ENCODE data around the gene TXNRD2. TPM values are rescaled to one million over a fixed set of nuclear protein-coding genes. Genes with fewer than 3 reads are reported as not detected.
A peak's percentile ranks its signal among the peaks of the same experiment; 100 is the strongest.

TXNRD2 gene
- total RNA-seq, 2 donors from 2014 or later, result 22.3 to 29.5 TPM

DNA sequence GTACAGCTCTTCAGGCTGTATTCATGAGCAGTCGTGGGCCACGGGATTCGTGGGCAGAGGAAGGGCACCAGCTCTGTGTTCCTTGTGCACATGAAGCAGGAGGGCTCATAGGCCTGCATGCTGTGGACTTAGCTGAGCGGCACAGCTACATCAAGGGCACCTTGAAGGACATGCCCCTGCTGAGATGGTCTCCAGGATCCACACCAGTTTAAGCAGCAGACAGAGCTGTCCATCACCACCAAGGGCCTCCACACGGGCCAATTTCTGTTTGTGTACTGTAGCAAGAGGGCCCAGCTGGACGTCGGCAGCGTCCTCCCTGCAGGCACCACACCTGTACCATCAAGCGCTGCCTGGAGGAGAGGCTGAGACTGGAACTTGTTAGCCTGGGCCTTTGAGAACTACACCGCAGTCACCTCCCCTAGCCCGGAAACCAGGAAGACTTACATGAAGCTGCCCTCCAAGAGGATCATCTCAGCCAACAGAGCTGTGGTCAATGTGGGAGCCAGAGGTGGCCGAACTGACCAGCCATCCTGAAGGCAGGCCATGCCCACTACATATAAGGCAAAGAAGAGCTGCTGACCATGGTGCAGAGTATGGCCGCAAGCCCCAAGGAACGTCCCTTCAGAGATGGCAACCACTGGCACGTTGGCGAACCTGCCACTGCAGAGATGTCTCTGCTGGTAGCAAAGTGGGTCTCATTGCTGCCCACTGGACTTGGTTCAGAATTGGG is 54.2 kb downstream of the TXNRD2 start:
- TF ChIP-seq, protein P1, sequence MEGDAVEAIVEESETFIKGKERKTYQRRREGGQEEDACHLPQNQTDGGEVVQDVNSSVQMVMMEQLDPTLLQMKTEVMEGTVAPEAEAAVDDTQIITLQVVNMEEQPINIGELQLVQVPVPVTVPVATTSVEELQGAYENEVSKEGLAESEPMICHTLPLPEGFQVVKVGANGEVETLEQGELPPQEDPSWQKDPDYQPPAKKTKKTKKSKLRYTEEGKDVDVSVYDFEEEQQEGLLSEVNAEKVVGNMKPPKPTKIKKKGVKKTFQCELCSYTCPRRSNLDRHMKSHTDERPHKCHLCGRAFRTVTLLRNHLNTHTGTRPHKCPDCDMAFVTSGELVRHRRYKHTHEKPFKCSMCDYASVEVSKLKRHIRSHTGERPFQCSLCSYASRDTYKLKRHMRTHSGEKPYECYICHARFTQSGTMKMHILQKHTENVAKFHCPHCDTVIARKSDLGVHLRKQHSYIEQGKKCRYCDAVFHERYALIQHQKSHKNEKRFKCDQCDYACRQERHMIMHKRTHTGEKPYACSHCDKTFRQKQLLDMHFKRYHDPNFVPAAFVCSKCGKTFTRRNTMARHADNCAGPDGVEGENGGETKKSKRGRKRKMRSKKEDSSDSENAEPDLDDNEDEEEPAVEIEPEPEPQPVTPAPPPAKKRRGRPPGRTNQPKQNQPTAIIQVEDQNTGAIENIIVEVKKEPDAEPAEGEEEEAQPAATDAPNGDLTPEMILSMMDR (IDR thresholded peaks at IDR 0.05), result no peak
- Histone ChIP-seq H3K27ac (no peak overlapping the region), H3K9ac (ENCODE audit: low read depth in 2 of 2, low read length in 2 of 2) (no peak overlapping the region), H3K9me3 (no peaks in the 10 kb centered on the region), H3K27me3 (no peaks in the 10 kb centered on the region), H3K4me1 (no peaks in the 10 kb centered on the region), H3K4me3 (no peak overlapping the region), H3K36me3 (no peaks in the 10 kb centered on the region)
- no peak for DNase-seq
- intact Hi-C loops (cut with DNase I), result no loop called here

DNA sequence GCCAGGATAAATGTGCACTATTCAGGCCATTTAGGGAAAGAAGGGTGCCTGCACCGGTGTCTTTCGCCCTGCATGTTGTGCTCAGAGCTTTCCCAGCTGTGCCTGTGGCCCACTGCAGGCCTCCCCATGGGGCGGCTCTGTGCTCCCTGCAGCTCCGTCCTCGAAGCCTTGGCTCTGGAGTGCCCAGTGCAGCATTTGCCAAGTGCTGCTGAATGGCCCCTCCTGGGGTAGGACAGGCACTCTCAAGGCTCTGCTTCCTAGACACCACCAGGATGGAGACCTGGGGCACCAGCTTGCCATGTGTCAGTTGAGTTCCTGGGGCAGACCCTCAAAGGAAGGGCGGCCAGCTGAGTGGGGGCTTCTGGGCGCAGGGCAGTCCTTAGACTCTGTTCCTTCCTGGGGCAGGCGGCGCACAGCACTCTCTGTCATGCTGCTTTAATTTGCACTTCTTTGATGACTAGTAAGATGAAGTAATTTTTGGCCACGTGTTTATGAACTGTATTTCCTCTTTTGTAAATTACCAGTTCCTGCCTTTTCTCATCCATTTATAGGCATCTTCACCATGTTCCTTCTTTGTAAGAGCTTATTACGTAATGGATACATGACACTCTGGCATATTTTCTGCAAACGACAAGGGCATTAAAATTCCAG is 54.9 kb downstream of the TXNRD2 start:
- no peaks in the 10 kb centered on the region for H3K4me1 ChIP-seq
- H3K36me3 ChIP-seq, result no peaks in the 10 kb centered on the region
- no peak overlapping the region for H3K4me3 ChIP-seq
- DNase-seq, result no peak
- H3K9ac ChIP-seq (ENCODE audit: low read depth in 2 of 2, low read length in 2 of 2), result peak overlapping the region in 1 of 2 donors; percentile 3
- intact Hi-C loops (cut with DNase I), result no loop called here
- no peaks in the 10 kb centered on the region for H3K9me3 ChIP-seq
- no peak overlapping the region for H3K27ac ChIP-seq
- TF ChIP-seq, protein P1 (IDR thresholded peaks at IDR 0.05), result no peak
- no peaks in the 10 kb centered on the region for H3K27me3 ChIP-seq

DNA sequence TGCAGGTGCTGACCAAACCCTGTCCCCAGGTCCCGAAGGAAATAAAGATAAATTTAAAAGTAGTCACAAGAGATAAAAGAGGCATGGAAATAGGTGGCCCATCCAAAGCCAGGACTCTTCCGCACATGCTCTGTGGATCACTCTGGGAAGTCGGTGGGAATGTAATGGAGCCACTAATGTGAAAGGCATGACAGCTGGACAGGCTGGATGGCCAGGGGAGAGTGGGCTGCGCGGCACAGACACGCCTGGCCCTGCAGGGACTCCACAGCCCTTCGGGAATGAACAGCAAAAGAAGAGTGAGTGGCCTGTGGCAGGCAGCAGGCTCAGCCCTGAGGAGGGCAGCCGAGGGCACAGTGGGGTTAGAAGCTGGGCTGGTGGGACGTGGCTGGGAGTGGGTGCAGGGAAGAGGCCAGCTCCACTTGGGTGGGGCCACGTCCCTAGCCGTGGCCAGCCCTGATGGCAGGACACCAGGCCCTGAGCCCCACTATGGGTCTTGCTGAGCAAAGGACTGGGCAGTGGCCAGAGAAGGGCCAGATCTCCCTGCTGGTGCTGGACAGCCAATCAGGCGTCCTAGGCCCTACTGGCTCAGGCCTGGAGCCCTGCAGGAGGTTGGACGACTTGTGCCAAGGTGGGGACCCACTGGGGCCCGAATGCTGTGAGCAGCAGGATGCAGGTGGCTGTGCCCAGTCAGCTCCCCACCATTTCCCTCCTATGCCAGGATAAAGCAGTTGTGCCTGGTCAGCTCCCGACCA is 55.6 kb downstream of the TXNRD2 start:
- Histone ChIP-seq H3K27ac (no peak overlapping the region), H3K9ac (ENCODE audit: low read depth in 2 of 2, low read length in 2 of 2) (no peak overlapping the region), H3K27me3 (no peaks in the 10 kb centered on the region), H3K4me3 (no peak overlapping the region), H3K9me3 (no peaks in the 10 kb centered on the region), H3K4me1 (no peaks in the 10 kb centered on the region), H3K36me3 (no peaks in the 10 kb centered on the region)
- intact Hi-C loops (cut with DNase I), result no loop called here
- TF ChIP-seq, protein P1 (IDR thresholded peaks at IDR 0.05), result no peak
- no peak for DNase-seq

DNA sequence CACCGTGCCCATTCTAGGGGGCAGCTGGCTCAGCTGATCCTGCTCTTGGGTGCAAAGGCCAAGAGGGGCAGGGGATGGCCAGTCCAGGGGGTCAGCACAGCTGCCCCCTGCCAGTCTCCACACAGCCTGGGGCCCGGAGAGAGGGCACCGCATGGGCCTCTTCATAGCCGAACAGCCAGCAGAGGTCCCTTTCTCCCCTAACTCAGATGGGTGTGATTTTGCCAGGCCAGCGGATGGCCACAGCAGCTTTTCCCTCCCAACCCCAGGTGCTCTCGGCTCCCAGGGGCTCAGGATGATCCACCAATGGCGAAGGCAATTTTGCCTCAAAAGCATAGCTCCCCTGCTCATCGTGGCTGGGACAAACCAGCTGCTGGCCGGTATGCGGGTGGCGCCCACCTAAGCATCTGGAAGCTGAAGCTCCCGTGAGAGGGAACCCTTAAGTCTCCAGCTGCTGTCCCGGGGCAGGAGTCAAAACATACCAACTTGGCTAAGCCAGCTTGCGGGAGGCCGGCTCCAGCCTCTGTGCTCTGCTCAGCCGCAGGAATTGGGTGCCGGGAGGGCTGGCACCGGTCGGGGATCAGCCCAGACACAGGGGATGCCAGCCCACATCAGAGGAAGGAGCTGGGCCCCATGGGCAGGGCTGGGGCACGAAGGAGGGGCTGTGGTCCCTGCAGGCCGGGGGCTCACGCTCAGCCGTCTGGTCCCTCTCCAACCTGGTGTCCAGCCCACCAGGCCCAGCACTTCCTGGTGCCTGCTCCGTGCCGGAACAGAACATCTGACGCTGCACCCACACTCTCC is 56.5 kb downstream of the TXNRD2 start:
- Histone ChIP-seq H3K4me1 (no peaks in the 10 kb centered on the region), H3K4me3 (no peak overlapping the region), H3K27ac (no peak overlapping the region), H3K36me3 (no peaks in the 10 kb centered on the region), H3K9me3 (no peaks in the 10 kb centered on the region), H3K9ac (ENCODE audit: low read depth in 2 of 2, low read length in 2 of 2) (no peak overlapping the region), H3K27me3 (no peaks in the 10 kb centered on the region)
- intact Hi-C loops (cut with DNase I), result no loop called here
- no peak for DNase-seq
- TF ChIP-seq, protein P1 (IDR thresholded peaks at IDR 0.05), result no peak
